ENCODE results near the gene PRKACG.

DNA sequence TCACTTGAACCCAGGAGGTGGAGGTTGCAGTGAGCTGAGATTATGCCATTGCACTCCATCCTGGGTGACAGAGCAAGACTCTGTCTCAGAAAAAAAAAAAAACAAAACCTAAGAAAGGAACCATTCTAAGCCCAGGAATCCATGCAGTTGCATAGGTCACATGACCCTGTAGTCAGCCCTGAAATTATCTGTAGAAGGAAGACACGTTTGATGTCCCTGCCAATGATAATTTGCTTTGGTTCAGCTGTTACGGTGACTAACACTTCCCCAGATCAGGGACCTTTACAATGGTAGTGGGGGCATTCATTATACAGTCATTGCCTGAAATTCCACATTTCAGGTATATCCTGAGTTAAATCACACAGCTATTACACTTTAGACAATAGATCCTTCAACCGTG is 50.5 kb downstream of the PRKACG start:
- TF ChIP-seq EZH2 (IDR thresholded peaks at IDR 0.05; ENCODE audit: borderline replicate concordance, insufficient read depth, low read length, poor library complexity, severe bottlenecking) (no peak), POLR2AphosphoS5 (IDR thresholded peaks at IDR 0.05) (no peak), SMC3 (conservative IDR thresholded peaks at IDR 0.05; ENCODE audit: poor library complexity) (no peak)
- TF ChIP-seq, protein P1, sequence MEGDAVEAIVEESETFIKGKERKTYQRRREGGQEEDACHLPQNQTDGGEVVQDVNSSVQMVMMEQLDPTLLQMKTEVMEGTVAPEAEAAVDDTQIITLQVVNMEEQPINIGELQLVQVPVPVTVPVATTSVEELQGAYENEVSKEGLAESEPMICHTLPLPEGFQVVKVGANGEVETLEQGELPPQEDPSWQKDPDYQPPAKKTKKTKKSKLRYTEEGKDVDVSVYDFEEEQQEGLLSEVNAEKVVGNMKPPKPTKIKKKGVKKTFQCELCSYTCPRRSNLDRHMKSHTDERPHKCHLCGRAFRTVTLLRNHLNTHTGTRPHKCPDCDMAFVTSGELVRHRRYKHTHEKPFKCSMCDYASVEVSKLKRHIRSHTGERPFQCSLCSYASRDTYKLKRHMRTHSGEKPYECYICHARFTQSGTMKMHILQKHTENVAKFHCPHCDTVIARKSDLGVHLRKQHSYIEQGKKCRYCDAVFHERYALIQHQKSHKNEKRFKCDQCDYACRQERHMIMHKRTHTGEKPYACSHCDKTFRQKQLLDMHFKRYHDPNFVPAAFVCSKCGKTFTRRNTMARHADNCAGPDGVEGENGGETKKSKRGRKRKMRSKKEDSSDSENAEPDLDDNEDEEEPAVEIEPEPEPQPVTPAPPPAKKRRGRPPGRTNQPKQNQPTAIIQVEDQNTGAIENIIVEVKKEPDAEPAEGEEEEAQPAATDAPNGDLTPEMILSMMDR (IDR thresholded peaks at IDR 0.05; ENCODE audit: poor library complexity, severe bottlenecking) = no peak

All from neural cell (in vitro differentiated cells).